GM18499 (cell line): ENCODE measurements around the gene TGM3.

Source experiments
- ATAC-seq: cut with Tn5 transposase; IDR thresholded peaks from one replicate; pipeline ENCODE4 v1.9.1; 2021; ENCODE audit warnings: moderate number of reproducible peaks; ENCODE audit not compliant: insufficient read depth, unreplicated experiment

TGM3 gene

GRCh38 chr20:2333821-2334220, 38.0 kb downstream of the TGM3 start:
- ATAC-seq: no peak

GRCh38 chr20:2335096-2335870, 39.5 kb downstream of the TGM3 start:
- ATAC-seq: no peak

GRCh38 chr20:2336471-2336870, 40.7 kb downstream of the TGM3 start:
- ATAC-seq: no peak

- no peak for ATAC-seq
Measured at GRCh38 chr20:2337142-2337541, 41.3 kb downstream of the TGM3 start.

- ATAC-seq: no peak
Measured at GRCh38 chr20:2338411-2339066, 42.7 kb downstream of the TGM3 start.

GRCh38 chr20:2340136-2340535, 44.3 kb downstream of the TGM3 start:
- no peak for ATAC-seq

- no peak for ATAC-seq
Measured at GRCh38 chr20:2340823-2341222, 45.0 kb downstream of the TGM3 start.

GRCh38 chr20:2341336-2341735, 45.5 kb downstream of the TGM3 start:
- ATAC-seq: no peak

GRCh38 chr20:2342243-2342642, 46.4 kb downstream of the TGM3 start:
- ATAC-seq: no peak

- ATAC-seq: no peak
Measured at GRCh38 chr20:2346188-2346587, 50.4 kb downstream of the TGM3 start.

GRCh38 chr20:2348336-2348735, 52.5 kb downstream of the TGM3 start:
- no peak for ATAC-seq

- no peak for ATAC-seq
Measured at GRCh38 chr20:2349801-2350200, 54.0 kb downstream of the TGM3 start.

- no peak for ATAC-seq
Measured at GRCh38 chr20:2350606-2351005, 54.8 kb downstream of the TGM3 start.

- no peak for ATAC-seq
Measured at GRCh38 chr20:2353231-2353630, 57.4 kb downstream of the TGM3 start.

- ATAC-seq: no peak
Measured at GRCh38 chr20:2357114-2357513, 61.3 kb downstream of the TGM3 start.

GRCh38 chr20:2358006-2358405, 62.2 kb downstream of the TGM3 start:
- ATAC-seq: no peak

- ATAC-seq: no peak
Measured at GRCh38 chr20:2361035-2361593, 65.3 kb downstream of the TGM3 start.

GRCh38 chr20:2363187-2363586, 67.4 kb downstream of the TGM3 start:
- ATAC-seq: no peak

- no peak for ATAC-seq
Measured at GRCh38 chr20:2363587-2363986, 67.8 kb downstream of the TGM3 start.

GRCh38 chr20:2364044-2364443, 68.2 kb downstream of the TGM3 start:
- no peak for ATAC-seq

GRCh38 chr20:2365091-2365490, 69.3 kb downstream of the TGM3 start:
- ATAC-seq: no peak

- no peak for ATAC-seq
Measured at GRCh38 chr20:2365666-2366065, 69.9 kb downstream of the TGM3 start.
